Nephron (organoid): ENCODE data around the gene TOGARAM2.

Experiments
- H3K27ac Mint-ChIP-seq, 3 experiments: 2 replicates each; pipeline ENCODE4 v1.8.0; 2020; ENCODE audit warnings: mixed read lengths in 3 of 3, mild to moderate bottlenecking in 2 of 3, moderate library complexity in 1 of 3
- H3K27me3 Mint-ChIP-seq: 2 replicates; pipeline ENCODE4 v1.8.0; 2021; ENCODE audit warnings: low read depth, mild to moderate bottlenecking, moderate library complexity, mixed read lengths
- H3K36me3 Mint-ChIP-seq: 2 replicates; pipeline ENCODE4 v1.8.0; 2020; ENCODE audit warnings: low read depth, mixed read lengths
- H3K4me1 Mint-ChIP-seq: 2 replicates; pipeline ENCODE4 v1.8.0; 2020; ENCODE audit warnings: mixed read lengths
- H3K4me3 Mint-ChIP-seq, 3 experiments: 2 replicates each; pipeline ENCODE4 v1.8.0; 2020; ENCODE audit warnings: mild to moderate bottlenecking in 3 of 3, mixed read lengths in 3 of 3, moderate library complexity in 2 of 3
- H3K9me3 Mint-ChIP-seq: 2 replicates; pipeline ENCODE4 v1.8.0; 2020; ENCODE audit warnings: mixed read lengths
- CTCF ChIP-seq, 3 experiments: fragments of 200-600 bp; sonication (generic); IDR thresholded peaks; one replicate each; pipeline ENCODE4 v1.5.0; 2021; ENCODE audit warnings: antibody characterized with exemption in 3 of 3; ENCODE audit not compliant: unreplicated experiment in 3 of 3

Gene TOGARAM2

GRCh38 chr2:29011418-29012060 lies 30.4 kb downstream of the TOGARAM2 start:
- Mint-ChIP-seq H3K27me3 (peaks cover 8% of the 10 kb centered on the region), H3K27ac (peak overlapping the region; percentile 43 to 86 (median 73)), H3K4me1 (peaks cover 52% of the 10 kb centered on the region), H3K9me3 (no peaks in the 10 kb centered on the region), H3K4me3 (peak overlapping the region in 2 of 3 experiments; percentile 7 to 58), H3K36me3 (no peaks in the 10 kb centered on the region)
- no peak for TF ChIP-seq CTCF (IDR thresholded peaks at IDR 0.05; ENCODE audit: unreplicated experiment in 3 of 3)

GRCh38 chr2:29012211-29012681 lies 31.1 kb downstream of the TOGARAM2 start:
- no peak for TF ChIP-seq CTCF (IDR thresholded peaks at IDR 0.05; ENCODE audit: unreplicated experiment in 3 of 3)
- Mint-ChIP-seq H3K27ac (peak overlapping the region in 1 of 3 experiments; percentile 86), H3K4me3 (no peak overlapping the region), H3K4me1 (peaks cover 57% of the 10 kb centered on the region), H3K27me3 (peaks cover 8% of the 10 kb centered on the region), H3K36me3 (no peaks in the 10 kb centered on the region), H3K9me3 (no peaks in the 10 kb centered on the region)

- no peak for TF ChIP-seq CTCF (IDR thresholded peaks at IDR 0.05; ENCODE audit: unreplicated experiment in 3 of 3)
- Mint-ChIP-seq H3K4me3 (no peak overlapping the region), H3K27ac (peak overlapping the region in 2 of 3 experiments; percentile 17 to 74), H3K4me1 (peaks cover 57% of the 10 kb centered on the region), H3K36me3 (no peaks in the 10 kb centered on the region), H3K9me3 (no peaks in the 10 kb centered on the region), H3K27me3 (peaks cover 8% of the 10 kb centered on the region)
These were observed 32.1 kb downstream of the TOGARAM2 start for GRCh38 chr2:29013057-29013780.

- H3K9me3 Mint-ChIP-seq: no peaks in the 10 kb centered on the region
- H3K36me3 Mint-ChIP-seq: no peaks in the 10 kb centered on the region
- TF ChIP-seq CTCF (IDR thresholded peaks at IDR 0.05; ENCODE audit: unreplicated experiment in 3 of 3): no peak
- no peak overlapping the region for H3K4me3 Mint-ChIP-seq
- peak overlapping the region in 1 of 3 experiments; percentile 50 for H3K27ac Mint-ChIP-seq
- H3K27me3 Mint-ChIP-seq: peaks cover 3% of the 10 kb centered on the region
- peaks cover 57% of the 10 kb centered on the region for H3K4me1 Mint-ChIP-seq
These were observed 33.2 kb downstream of the TOGARAM2 start for GRCh38 chr2:29014331-29014730.

GRCh38 chr2:29014811-29015421 lies 33.8 kb downstream of the TOGARAM2 start:
- Mint-ChIP-seq H3K9me3 (no peaks in the 10 kb centered on the region), H3K4me3 (peak overlapping the region in 1 of 3 experiments; percentile 11), H3K4me1 (peaks cover 62% of the 10 kb centered on the region), H3K36me3 (no peaks in the 10 kb centered on the region), H3K27ac (peak overlapping the region; percentile 0 to 70 (median 56)), H3K27me3 (peaks cover 3% of the 10 kb centered on the region)
- TF ChIP-seq CTCF (IDR thresholded peaks at IDR 0.05; ENCODE audit: unreplicated experiment in 3 of 3): no peak
